Measurements from ENCODE around the gene MAGEB3. TPM values are rescaled to one million over a fixed set of nuclear protein-coding genes. Genes with fewer than 3 reads are reported as not detected.

The MAGEB3 gene
- total RNA-seq, result not detected

GRCh38 chrX:30230395-30230794 lies at the start of gene MAGEB3:
Gene MAGEB3, plus strand, starts transcription at chrX:30230657. Its CDS starts 5,268 bp downstream, at chrX:30235925.
- no peak for TF ChIP-seq CTCF (IDR thresholded peaks at IDR 0.05; ENCODE audit: low read depth)

- TF ChIP-seq CTCF (IDR thresholded peaks at IDR 0.05; ENCODE audit: low read depth), result no peak
These were observed 49.1 kb upstream of the MAGEB3 start for GRCh38 chrX:30181353-30181752.

GRCh38 chrX:30183554-30183953 lies 46.9 kb upstream of the MAGEB3 start:
- no peak for TF ChIP-seq CTCF (IDR thresholded peaks at IDR 0.05; ENCODE audit: low read depth)

- TF ChIP-seq CTCF (IDR thresholded peaks at IDR 0.05; ENCODE audit: low read depth), result no peak
These were observed 40.0 kb upstream of the MAGEB3 start for GRCh38 chrX:30190426-30190825.

- TF ChIP-seq CTCF (IDR thresholded peaks at IDR 0.05; ENCODE audit: low read depth), result no peak
These were observed 34.1 kb upstream of the MAGEB3 start for GRCh38 chrX:30196322-30196721.

- no peak for TF ChIP-seq CTCF (IDR thresholded peaks at IDR 0.05; ENCODE audit: low read depth)
These were observed 18.3 kb upstream of the MAGEB3 start for GRCh38 chrX:30212172-30212571.

GRCh38 chrX:30215357-30215843 lies 15.1 kb upstream of the MAGEB3 start, which contains the start of gene MAGEB2:
Gene MAGEB2, plus strand, starts transcription at chrX:30215563. Its CDS starts 3,018 bp downstream, at chrX:30218581.
- TF ChIP-seq CTCF (IDR thresholded peaks at IDR 0.05; ENCODE audit: low read depth), result no peak
